PC-3 (cell line): ENCODE data around the gene DHX34. TPM values are rescaled to one million over a fixed set of nuclear protein-coding genes. Genes with fewer than 3 reads are reported as not detected.

ENCODE experiments used
- ATAC-seq: fragments of 200-7000 bp; cut with Tn5 transposase; 2 replicates; pipeline ENCODE4 v1.9.1; 2020; ENCODE audit warnings: mild to moderate bottlenecking, moderate library complexity
- BruUV-seq: library from RNA; stranded (reverse); fragments of 400-500 nt; replicated peaks from 2 replicates; lab custom pipeline; 2021; lab: Mats Ljungman, UMichigan
- CTCF ChIA-PET: fragments of 300-600 bp; sonication (Branson Sonifier 250); formaldehyde crosslinking; loops from one replicate; lab custom pipeline; 2022; ENCODE audit warnings: antibody characterized with exemption; lab: Charles Lee
- POLR2A ChIA-PET: fragments of 300-600 bp; sonication (Branson Sonifier 250); formaldehyde crosslinking; loops from one replicate; lab custom pipeline; 2022; ENCODE audit warnings: antibody characterized with exemption; ENCODE audit not compliant: unreplicated experiment; lab: Charles Lee
- DNase-seq: peaks from one replicate; pipeline ENCODE4 v3.0.0-alpha.2; 2015
- H2AFZ ChIP-seq: fragments of 300-600 bp; sonication (generic); 2 replicates; pipeline ENCODE4 v1.6.0; 2016; ENCODE audit warnings: antibody characterized with exemption, low read length
- H3F3A ChIP-seq: fragments of 300-600 bp; sonication (generic); one replicate; pipeline ENCODE4 v1.6.0; 2017; ENCODE audit warnings: antibody characterized with exemption, low read length, control low read depth, mild to moderate bottlenecking; ENCODE audit not compliant: unreplicated experiment
- H3K27ac ChIP-seq: fragments of 300-600 bp; sonication (generic); 2 replicates; pipeline ENCODE4 v1.5.1; 2016; ENCODE audit warnings: mild to moderate bottlenecking, low read length
- H3K27me3 ChIP-seq: fragments of 300-600 bp; sonication (generic); 2 replicates; pipeline ENCODE4 v1.6.1; 2016; ENCODE audit warnings: low read length, mixed read lengths
- H3K36me3 ChIP-seq: fragments of 300-600 bp; sonication (generic); 2 replicates; pipeline ENCODE4 v1.6.1; 2016; ENCODE audit warnings: low read depth, mixed run types, low read length, mixed read lengths
- H3K4me1 ChIP-seq: fragments of 300-600 bp; sonication (generic); 2 replicates; pipeline ENCODE4 v1.5.1; 2016; ENCODE audit warnings: low read length; ENCODE audit not compliant: insufficient read depth
- H3K4me2 ChIP-seq: fragments of 300-600 bp; sonication (generic); 2 replicates; pipeline ENCODE4 v1.6.0; 2016; ENCODE audit warnings: low read length
- H3K4me3 ChIP-seq: fragments of 300-600 bp; sonication (generic); 2 replicates; pipeline ENCODE4 v1.5.1; 2016; ENCODE audit warnings: mild to moderate bottlenecking, low read length, mixed read lengths
- H3K79me2 ChIP-seq: fragments of 300-600 bp; sonication (generic); 2 replicates; pipeline ENCODE4 v1.6.1; 2017; ENCODE audit warnings: low read length, mixed read lengths
- H3K9ac ChIP-seq: fragments of 300-600 bp; sonication (generic); 2 replicates; pipeline ENCODE4 v1.6.0; 2016; ENCODE audit warnings: mild to moderate bottlenecking, low read length
- H3K9me2 ChIP-seq: fragments of 300-600 bp; sonication (generic); replicated peaks from 2 replicates; pipeline ENCODE4 v1.6.1; 2016; ENCODE audit warnings: mixed run types, low read length, mixed read lengths
- H3K9me3 ChIP-seq: fragments of 300-600 bp; sonication (generic); 2 replicates; pipeline ENCODE4 v1.6.1; 2016; ENCODE audit warnings: low read length, mixed read lengths
- H4K20me1 ChIP-seq: fragments of 300-600 bp; sonication (generic); 2 replicates; pipeline ENCODE4 v1.6.1; 2016; ENCODE audit warnings: low read length, mixed read lengths
- EZH2 ChIP-seq: fragments of 300-600 bp; sonication (generic); IDR thresholded peaks from one replicate; pipeline ENCODE4 v1.6.1; 2017; ENCODE audit warnings: antibody characterized with exemption, mild to moderate bottlenecking, low read length; ENCODE audit not compliant: unreplicated experiment
- EZH2phosphoT487 ChIP-seq: fragments of 300-600 bp; sonication (generic); IDR thresholded peaks from 2 replicates; pipeline ENCODE4 v1.6.1; 2018; ENCODE audit warnings: mild to moderate bottlenecking, antibody characterized with exemption, low read length, borderline replicate concordance
- intact Hi-C: fragments of 100-400 bp; cut with micrococcal nuclease; formaldehyde crosslinking; loops from 2 replicates; pipeline ENCODE4 v1.9.0; 2023
- total RNA-seq: library from RNA; depleted of rRNA; stranded (reverse); fragments of >200 nt; gene quantifications from 2 replicates; pipeline ENCODE4 v1.2.3, GENCODE V29; 2014
- TF ChIP-seq, protein P1 (sequence below): fragments of 300-600 bp; sonication (generic); conservative IDR thresholded peaks from 2 replicates; pipeline ENCODE4 v1.5.1; 2017; ENCODE audit warnings: antibody characterized with exemption, low read depth, mild to moderate bottlenecking, low read length

Gene DHX34
- total RNA-seq, 1 experiment from 2014 or later: 28.3 TPM

- H3K79me2 ChIP-seq: no peaks in the 10 kb centered on the region
- no peaks in the 10 kb centered on the region for H3K36me3 ChIP-seq
- no peak overlapping the region for H3K4me2 ChIP-seq
- H3K9ac ChIP-seq: no peak overlapping the region
- ChIA-PET POLR2A (no interaction called here), CTCF (interaction anchor here (0.5 to 0.7 kb wide), 2 partner anchors 23 to 141 kb away, joined by 3 to 7 read pairs; no protein-coding TSS in a partner anchor)
- no peak for DNase-seq
- BruUV-seq: no TSS peak
- TF ChIP-seq, protein P1, sequence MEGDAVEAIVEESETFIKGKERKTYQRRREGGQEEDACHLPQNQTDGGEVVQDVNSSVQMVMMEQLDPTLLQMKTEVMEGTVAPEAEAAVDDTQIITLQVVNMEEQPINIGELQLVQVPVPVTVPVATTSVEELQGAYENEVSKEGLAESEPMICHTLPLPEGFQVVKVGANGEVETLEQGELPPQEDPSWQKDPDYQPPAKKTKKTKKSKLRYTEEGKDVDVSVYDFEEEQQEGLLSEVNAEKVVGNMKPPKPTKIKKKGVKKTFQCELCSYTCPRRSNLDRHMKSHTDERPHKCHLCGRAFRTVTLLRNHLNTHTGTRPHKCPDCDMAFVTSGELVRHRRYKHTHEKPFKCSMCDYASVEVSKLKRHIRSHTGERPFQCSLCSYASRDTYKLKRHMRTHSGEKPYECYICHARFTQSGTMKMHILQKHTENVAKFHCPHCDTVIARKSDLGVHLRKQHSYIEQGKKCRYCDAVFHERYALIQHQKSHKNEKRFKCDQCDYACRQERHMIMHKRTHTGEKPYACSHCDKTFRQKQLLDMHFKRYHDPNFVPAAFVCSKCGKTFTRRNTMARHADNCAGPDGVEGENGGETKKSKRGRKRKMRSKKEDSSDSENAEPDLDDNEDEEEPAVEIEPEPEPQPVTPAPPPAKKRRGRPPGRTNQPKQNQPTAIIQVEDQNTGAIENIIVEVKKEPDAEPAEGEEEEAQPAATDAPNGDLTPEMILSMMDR: no peak
- no peak for TF ChIP-seq EZH2phosphoT487
- no peak for TF ChIP-seq EZH2
- no peaks in the 10 kb centered on the region for H3F3A ChIP-seq
- H3K9me2 ChIP-seq: no peaks in the 10 kb centered on the region
- H3K9me3 ChIP-seq: no peaks in the 10 kb centered on the region
- no peak overlapping the region for H3K4me3 ChIP-seq
- H3K27me3 ChIP-seq: no peaks in the 10 kb centered on the region
- H3K27ac ChIP-seq: no peak overlapping the region
- ATAC-seq: peak; percentile 15; the same call in 1 of the 2 replicates
- intact Hi-C loops: loop anchor here (1.0 kb wide), 1 partner anchor 95 kb away; no protein-coding TSS in a partner anchor
- H4K20me1 ChIP-seq: no peaks in the 10 kb centered on the region
- no peak overlapping the region for H2AFZ ChIP-seq
- no peaks in the 10 kb centered on the region for H3K4me1 ChIP-seq
Observed at GRCh38 chr19:47390533-47391488, 41.7 kb downstream of the DHX34 start.

GRCh38 chr19:47391510-47392223 is 42.6 kb downstream of the DHX34 start:
- H3F3A ChIP-seq: no peaks in the 10 kb centered on the region
- ATAC-seq: peak; percentile 85
- ChIA-PET POLR2A (no interaction called here), CTCF (interaction anchor here (0.5 to 0.7 kb wide), 2 partner anchors 22 to 142 kb away, joined by 3 to 7 read pairs; no protein-coding TSS in a partner anchor)
- no peaks in the 10 kb centered on the region for H3K9me2 ChIP-seq
- no peaks in the 10 kb centered on the region for H3K79me2 ChIP-seq
- intact Hi-C loops: loop anchor here (1.0 kb wide), 1 partner anchor 95 kb away; no protein-coding TSS in a partner anchor
- no TSS peak for BruUV-seq
- no peak overlapping the region for H3K9ac ChIP-seq
- no peak overlapping the region for H3K4me3 ChIP-seq
- no peaks in the 10 kb centered on the region for H3K9me3 ChIP-seq
- H2AFZ ChIP-seq: no peak overlapping the region
- TF ChIP-seq, protein P1: peak; percentile 80
- TF ChIP-seq EZH2: no peak
- H3K4me1 ChIP-seq: no peaks in the 10 kb centered on the region
- DNase-seq: peak; percentile 72
- H3K36me3 ChIP-seq: no peaks in the 10 kb centered on the region
- H3K4me2 ChIP-seq: no peak overlapping the region
- H3K27me3 ChIP-seq: no peaks in the 10 kb centered on the region
- H3K27ac ChIP-seq: no peak overlapping the region
- no peaks in the 10 kb centered on the region for H4K20me1 ChIP-seq
